Measurements from ENCODE around the gene INTS12. TPM values are rescaled to one million over a fixed set of nuclear protein-coding genes. Genes with fewer than 3 reads are reported as not detected.

Gene INTS12
- total RNA-seq = 18.5 and 21.9 TPM in 2 replicates

GRCh38 chr4:105708181-105709080, at the start of gene INTS12, which contains the start of gene GSTCD:
Gene INTS12, minus strand, starts transcription at chr4:105708689. Its CDS starts 8,684 bp downstream, at chr4:105700005.
Gene GSTCD, plus strand, starts transcription at chr4:105708784. Its CDS starts 8,830 bp downstream, at chr4:105717614.

Other genes starting within 250 kb of the INTS12 start
- 151 and 178 TPM in 2 replicates for gene PPA2, start 234.6 kb downstream of the INTS12 start, total RNA-seq
- gene ARHGEF38, start 156.1 kb downstream of the INTS12 start, total RNA-seq = not detected in 2 replicates
- gene GSTCD, start 95 bp upstream of the INTS12 start, total RNA-seq = 11.3 and 14.7 TPM in 2 replicates
- 0.62 and 2.0 TPM in 2 replicates for gene NPNT, start 186.8 kb upstream of the INTS12 start, total RNA-seq